ENCODE data around the gene OLIG2.

The OLIG2 gene

GRCh38 chr21:32978331-32979270 is 47.1 kb upstream of the OLIG2 start:
- no peak for ATAC-seq
- TF ChIP-seq GLIS3 (CRISPR knock-in tag; IDR thresholded peaks at IDR 0.05) (no peak), ARNTL (CRISPR knock-in tag; IDR thresholded peaks at IDR 0.05; ENCODE audit: borderline replicate concordance, low read depth) (no peak), CSDC2 (CRISPR knock-in tag; IDR thresholded peaks at IDR 0.05) (no peak), CSRNP3 (CRISPR knock-in tag; IDR thresholded peaks at IDR 0.05) (no peak), BACH2 (CRISPR knock-in tag; IDR thresholded peaks at IDR 0.05; ENCODE audit: borderline replicate concordance) (no peak), ZFP30 (CRISPR knock-in tag; IDR thresholded peaks at IDR 0.05) (no peak), OSR1 (CRISPR knock-in tag; IDR thresholded peaks at IDR 0.05) (no peak), SNAI2 (CRISPR knock-in tag; IDR thresholded peaks at IDR 0.05) (no peak)
- TF ChIP-seq, protein P1, sequence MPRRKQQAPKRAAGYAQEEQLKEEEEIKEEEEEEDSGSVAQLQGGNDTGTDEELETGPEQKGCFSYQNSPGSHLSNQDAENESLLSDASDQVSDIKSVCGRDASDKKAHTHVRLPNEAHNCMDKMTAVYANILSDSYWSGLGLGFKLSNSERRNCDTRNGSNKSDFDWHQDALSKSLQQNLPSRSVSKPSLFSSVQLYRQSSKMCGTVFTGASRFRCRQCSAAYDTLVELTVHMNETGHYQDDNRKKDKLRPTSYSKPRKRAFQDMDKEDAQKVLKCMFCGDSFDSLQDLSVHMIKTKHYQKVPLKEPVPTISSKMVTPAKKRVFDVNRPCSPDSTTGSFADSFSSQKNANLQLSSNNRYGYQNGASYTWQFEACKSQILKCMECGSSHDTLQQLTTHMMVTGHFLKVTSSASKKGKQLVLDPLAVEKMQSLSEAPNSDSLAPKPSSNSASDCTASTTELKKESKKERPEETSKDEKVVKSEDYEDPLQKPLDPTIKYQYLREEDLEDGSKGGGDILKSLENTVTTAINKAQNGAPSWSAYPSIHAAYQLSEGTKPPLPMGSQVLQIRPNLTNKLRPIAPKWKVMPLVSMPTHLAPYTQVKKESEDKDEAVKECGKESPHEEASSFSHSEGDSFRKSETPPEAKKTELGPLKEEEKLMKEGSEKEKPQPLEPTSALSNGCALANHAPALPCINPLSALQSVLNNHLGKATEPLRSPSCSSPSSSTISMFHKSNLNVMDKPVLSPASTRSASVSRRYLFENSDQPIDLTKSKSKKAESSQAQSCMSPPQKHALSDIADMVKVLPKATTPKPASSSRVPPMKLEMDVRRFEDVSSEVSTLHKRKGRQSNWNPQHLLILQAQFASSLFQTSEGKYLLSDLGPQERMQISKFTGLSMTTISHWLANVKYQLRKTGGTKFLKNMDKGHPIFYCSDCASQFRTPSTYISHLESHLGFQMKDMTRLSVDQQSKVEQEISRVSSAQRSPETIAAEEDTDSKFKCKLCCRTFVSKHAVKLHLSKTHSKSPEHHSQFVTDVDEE (CRISPR knock-in tag; IDR thresholded peaks at IDR 0.05) = no peak

GRCh38 chr21:32979598-32980268 is 46.0 kb upstream of the OLIG2 start:
- TF ChIP-seq POU6F1 (CRISPR knock-in tag; IDR thresholded peaks at IDR 0.05; ENCODE audit: borderline replicate concordance, low read depth) = no peak
- TF ChIP-seq OSR1 (CRISPR knock-in tag; IDR thresholded peaks at IDR 0.05) = no peak
- TF ChIP-seq, protein P1 (CRISPR knock-in tag; IDR thresholded peaks at IDR 0.05) = no peak
- no peak for TF ChIP-seq ZNF8 (CRISPR knock-in tag; IDR thresholded peaks at IDR 0.05)
- no peak for TF ChIP-seq RARB (CRISPR knock-in tag; IDR thresholded peaks at IDR 0.05)
- TF ChIP-seq ZFP30 (CRISPR knock-in tag; IDR thresholded peaks at IDR 0.05) = no peak
- no peak for TF ChIP-seq ESRRG (CRISPR knock-in tag; IDR thresholded peaks at IDR 0.05)
- TF ChIP-seq SNAI2 (CRISPR knock-in tag; IDR thresholded peaks at IDR 0.05) = no peak
- no peak for TF ChIP-seq ISL1 (CRISPR knock-in tag; IDR thresholded peaks at IDR 0.05)
- TF ChIP-seq ZFP3 (CRISPR knock-in tag; IDR thresholded peaks at IDR 0.05) = no peak
- no peak for TF ChIP-seq ARNTL (CRISPR knock-in tag; IDR thresholded peaks at IDR 0.05; ENCODE audit: borderline replicate concordance, low read depth)
- TF ChIP-seq, protein P2, sequence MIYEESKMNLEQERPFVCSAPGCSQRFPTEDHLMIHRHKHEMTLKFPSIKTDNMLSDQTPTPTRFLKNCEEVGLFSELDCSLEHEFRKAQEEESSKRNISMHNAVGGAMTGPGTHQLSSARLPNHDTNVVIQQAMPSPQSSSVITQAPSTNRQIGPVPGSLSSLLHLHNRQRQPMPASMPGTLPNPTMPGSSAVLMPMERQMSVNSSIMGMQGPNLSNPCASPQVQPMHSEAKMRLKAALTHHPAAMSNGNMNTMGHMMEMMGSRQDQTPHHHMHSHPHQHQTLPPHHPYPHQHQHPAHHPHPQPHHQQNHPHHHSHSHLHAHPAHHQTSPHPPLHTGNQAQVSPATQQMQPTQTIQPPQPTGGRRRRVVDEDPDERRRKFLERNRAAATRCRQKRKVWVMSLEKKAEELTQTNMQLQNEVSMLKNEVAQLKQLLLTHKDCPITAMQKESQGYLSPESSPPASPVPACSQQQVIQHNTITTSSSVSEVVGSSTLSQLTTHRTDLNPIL (CRISPR knock-in tag; IDR thresholded peaks at IDR 0.05; ENCODE audit: low read depth) = no peak
- ATAC-seq = no peak

GRCh38 chr21:32981096-32981495 is 44.6 kb upstream of the OLIG2 start:
- TF ChIP-seq ARNTL (CRISPR knock-in tag; IDR thresholded peaks at IDR 0.05; ENCODE audit: borderline replicate concordance, low read depth) (no peak), ZC3H10 (CRISPR knock-in tag; IDR thresholded peaks at IDR 0.05) (no peak)
- ATAC-seq = no peak
